HCEC 1CT (cell line): ENCODE measurements around the gene MMEL1.
"Not testable (repeated sequence)": the region's sequence is repeated elsewhere in the genome, so short reads cannot be mapped to it uniquely, and the experiment has no call there.

ENCODE experiments used
- DNase-seq: peaks from one replicate; pipeline ENCODE4 v3.0.0-alpha.2; 2017

MMEL1 gene

DNA sequence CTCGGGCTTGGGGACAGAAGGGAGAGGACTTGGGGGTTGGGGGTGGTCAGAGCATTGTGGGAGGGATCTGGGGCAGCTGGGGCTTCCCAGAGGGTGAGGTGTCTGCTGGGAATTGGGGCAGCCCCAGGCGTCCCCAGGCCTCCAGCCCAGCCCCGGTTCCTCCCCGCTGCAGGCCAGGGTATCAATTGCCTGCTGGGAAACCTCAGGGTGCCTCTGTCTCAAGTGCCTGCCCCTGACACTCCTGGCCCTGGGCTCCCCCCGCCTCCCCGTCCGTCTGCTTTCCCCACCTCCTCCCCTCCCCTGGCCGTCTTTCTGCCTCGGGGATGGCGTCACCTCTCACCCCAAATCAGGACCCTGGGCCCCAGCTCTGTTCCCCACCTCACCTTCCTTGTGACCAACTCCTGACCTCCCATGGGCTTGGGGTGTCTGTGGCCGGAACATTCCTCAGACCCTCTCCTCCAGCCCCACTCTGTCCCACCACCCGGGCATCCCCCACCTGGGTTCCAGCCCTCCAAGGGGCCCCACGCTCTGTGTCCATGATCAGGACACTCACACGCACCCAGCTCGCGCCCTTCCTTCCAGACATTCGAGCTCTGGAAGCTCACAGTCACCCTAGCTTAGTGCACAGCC lies 64.5 kb downstream of the MMEL1 start:
- not testable (repeated sequence) for DNase-seq

- DNase-seq, result no peak
These were observed 65.6 kb downstream of the MMEL1 start for GRCh38 chr1:2567083-2567679.

GRCh38 chr1:2566101-2567045 lies 66.4 kb downstream of the MMEL1 start:
- no peak for DNase-seq

- no peak for DNase-seq
These were observed 67.9 kb downstream of the MMEL1 start for GRCh38 chr1:2564815-2565374.

DNA sequence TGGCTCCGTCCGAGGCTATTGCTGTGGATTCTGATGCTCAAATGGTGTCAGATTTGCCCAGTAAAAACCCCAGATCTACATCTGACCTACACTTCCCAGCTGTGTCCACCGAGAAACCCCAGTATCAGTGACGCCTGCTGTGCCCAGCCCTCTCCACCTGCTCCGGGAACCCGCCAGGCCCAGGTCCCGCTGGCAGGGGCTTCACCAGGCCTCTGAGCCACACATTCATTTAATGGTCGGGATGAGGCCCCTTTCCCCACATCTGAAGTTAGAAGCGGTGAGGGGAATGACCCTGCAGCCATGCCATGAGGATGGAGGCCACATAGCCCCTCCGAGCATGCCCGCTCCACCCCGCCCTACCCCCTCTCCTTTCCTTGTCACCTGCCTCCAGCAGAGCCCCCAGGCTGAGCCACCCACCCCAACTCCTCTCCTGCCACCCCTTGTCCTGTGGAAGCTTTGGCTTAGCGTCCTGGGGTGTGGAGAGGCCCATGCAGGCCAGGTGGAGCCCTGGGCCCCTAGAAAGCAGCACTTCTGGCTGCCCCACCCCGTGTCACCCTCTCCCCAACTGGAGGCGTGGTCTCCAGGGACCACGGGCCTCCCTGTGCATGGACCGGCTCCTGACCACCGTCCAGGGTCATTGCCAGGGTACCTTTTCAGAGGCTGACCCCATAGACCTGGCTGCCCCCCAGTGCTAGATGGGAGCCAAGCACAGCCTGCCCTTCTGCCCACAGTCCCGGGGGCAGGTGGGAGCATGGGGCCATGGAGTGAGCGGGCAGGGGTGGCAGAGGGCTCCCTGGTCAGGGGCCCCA lies 68.6 kb downstream of the MMEL1 start:
- DNase-seq, result no peak

DNA sequence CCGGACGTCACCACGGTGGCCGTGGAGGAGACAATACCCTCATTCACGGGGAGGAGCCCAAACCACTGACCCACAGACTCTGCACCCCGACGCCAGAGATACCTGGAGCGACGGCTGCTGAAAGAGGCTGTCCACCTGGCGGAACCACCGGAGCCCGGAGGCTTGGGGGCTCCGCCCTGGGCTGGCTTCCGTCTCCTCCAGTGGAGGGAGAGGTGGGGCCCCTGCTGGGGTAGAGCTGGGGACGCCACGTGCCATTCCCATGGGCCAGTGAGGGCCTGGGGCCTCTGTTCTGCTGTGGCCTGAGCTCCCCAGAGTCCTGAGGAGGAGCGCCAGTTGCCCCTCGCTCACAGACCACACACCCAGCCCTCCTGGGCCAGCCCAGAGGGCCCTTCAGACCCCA lies 69.6 kb downstream of the MMEL1 start:
- no peak for DNase-seq

- no peak for DNase-seq
These were observed 70.6 kb downstream of the MMEL1 start for GRCh38 chr1:2561898-2562895.

- DNase-seq, result no peak
These were observed 71.4 kb downstream of the MMEL1 start for GRCh38 chr1:2561446-2561845.

DNA sequence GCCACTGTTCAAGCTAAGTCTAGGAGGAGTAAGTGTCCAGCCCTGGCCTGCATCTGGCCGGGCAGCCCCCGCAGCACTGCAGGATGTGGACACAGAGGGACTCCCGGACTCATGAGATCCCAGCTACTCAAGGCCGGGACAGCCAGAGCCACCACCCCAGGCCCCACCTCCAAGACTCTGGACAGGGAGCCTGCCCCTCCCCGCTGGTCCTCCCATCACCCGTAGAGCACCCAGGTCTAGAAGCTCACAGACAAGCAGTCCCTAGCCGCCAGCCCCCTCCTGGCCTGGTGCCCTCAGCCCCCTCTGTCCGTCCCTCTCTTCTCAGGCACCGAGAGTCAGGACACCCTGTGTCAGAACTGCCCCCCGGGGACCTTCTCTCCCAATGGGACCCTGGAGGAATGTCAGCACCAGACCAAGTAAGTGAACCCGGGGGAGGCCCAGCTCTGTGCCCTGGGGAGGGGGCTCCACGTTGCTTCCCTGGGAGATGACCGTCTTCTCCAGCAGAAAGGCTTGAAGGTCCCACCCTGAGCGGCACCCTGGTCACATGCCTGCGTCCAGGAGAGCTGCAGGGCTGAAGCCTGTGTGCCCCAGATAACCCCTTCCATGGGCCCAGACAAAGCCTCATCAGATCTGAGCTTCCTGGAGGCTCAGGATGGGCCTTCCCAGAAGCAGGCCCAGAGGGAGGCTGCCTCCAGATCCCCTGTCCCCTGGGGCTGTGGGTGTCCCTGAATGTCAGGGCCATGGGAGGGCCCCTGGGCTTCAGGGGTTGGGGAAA lies 72.3 kb downstream of the MMEL1 start:
- DNase-seq, result no peak

DNA sequence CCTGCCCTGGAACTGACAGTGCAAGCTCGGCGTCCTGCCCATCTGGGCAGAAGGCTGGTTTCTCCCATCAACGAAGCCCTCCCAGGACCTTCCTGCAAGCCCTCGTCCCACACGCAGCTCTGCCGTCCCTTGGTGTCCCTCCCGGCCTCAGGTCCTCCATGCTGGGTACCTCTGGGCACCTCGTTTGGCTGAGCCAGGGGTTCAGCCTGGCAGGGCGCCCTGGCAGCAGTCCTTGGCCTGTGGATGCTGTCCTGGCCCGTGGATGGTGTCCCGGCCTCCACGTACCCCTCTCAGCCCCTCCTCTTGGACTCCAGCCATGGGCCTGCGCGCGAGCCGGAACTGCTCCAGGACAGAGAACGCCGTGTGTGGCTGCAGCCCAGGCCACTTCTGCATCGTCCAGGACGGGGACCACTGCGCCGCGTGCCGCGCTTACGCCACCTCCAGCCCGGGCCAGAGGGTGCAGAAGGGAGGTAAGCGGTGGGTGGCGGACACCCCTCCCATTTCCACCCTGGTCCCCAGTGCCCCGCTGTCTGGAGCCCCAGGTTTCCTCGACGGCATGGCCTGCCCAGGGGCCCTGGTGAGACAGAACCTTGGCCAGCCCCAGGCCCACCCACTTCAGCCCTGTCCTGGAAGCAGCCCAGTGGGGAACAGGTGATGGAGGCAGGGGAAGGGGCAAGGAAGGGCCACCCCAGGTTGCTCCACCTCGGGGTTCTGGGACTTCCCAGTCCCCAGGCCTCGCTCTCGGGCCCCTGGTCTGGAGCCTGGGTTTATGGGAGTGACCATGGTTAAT lies 73.1 kb downstream of the MMEL1 start:
- DNase-seq, result no peak

DNA sequence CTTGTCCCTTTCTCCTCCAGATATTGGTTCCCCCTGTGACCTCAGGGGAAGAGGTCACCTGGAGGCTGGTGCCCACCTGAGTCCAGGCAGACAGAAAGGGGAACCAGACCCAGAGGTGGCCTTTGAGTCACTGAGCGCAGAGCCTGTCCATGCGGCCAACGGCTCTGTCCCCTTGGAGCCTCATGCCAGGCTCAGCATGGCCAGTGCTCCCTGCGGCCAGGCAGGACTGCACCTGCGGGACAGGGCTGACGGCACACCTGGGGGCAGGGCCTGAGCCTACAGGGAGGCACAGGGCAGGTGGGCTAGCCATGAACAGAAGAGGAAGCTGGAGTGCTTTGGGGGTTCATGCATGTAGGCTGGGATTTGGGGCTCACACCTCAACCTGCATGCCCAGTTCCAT lies 74.0 kb downstream of the MMEL1 start:
- no peak for DNase-seq

DNA sequence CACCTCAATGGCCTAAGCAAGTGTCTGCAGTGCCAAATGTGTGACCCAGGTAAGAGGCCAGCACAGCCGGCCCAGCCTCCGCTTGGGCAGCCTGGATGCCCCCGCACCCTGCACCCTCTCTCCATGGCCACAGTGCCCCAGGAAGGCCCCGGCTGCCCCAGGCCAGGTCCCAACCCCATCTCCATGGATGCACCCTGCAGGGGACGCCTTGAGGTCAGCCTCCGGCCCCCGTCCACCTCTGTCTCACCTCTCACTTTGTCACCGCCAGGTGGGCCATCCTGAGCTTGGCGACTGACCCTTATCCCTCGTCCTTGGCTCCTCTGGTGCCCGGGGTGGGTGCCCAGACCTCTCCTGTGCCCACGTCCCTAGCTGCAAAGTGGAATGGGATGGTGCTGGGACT lies 74.4 kb downstream of the MMEL1 start:
- no peak for DNase-seq

DNA sequence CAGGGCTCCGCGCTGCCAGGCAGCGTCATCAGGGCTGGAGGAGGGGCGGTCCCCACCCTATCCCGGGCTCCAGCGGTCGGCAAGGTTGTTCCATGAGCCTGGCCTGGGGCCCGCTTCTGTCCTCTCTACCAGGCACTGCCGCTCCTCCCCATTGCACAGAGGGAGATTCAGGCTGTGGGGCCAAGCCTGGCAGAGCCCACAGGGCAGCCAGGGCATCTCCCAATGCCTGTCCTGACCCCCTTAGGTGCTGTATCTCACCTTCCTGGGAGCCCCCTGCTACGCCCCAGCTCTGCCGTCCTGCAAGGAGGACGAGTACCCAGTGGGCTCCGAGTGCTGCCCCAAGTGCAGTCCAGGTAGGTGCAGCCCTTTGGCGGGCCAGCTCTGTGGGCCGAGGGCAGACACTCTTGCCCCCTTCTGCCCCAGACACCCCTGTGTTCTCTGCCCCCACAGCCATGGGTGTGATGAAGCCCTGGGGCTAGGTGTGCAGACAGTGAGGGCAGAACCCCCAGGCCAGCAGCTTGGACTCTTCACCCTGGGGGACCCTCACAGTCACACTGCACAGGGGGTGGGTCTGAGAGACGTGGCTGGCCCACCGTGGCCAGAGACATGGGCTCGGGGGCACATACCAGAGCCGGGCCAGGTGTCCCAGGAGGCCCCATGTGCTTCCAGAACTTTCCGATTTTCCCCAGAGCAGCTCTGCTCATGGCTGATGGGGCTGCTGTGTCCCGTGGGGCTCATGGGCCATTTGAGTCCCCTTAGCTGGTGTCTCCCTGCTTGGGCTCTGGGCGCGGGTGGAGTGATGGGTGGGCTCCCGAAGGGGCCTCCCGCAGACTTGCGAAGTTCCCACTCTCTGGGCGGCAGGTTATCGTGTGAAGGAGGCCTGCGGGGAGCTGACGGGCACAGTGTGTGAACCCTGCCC lies 75.1 kb downstream of the MMEL1 start:
- no peak for DNase-seq

DNA sequence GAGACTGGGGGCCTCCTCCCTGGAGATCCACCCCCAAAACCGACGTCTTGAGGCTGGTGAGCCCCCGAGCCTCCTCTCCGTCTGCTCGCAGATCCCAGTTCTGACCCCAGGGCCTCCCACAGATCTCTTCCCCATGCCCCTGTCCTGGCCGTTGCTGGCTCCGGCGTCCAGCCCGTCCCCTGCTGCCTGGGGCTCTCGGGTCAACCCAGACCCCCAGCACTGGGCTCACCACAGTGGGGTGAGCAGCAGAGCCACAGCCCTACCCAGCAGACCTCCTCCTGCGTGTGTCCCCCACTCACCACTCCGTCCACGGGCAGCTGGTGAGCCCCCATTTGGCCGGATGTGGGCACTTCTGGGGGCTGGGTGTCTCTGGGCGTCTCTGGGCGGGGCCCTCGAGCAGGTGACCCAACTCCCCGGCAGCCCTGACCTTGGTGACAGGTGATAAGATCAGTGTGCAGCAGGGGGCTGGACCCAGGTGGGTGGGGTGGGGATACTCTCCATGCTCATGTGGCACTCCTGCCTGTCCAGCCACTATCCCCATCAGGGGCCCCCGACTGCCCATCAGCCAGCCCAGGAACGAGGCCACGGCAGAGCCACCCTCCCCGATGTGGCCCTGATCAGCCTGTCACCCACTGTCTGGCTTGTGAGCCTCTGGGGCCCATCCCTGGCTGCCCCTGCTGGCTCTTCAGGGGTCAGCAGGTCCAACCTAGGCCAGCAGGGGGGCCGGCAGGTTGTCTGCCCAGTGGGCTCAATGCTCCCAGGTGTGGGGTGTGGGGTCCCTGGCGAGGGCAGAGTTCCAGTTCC lies 75.9 kb downstream of the MMEL1 start:
- DNase-seq, result no peak

- DNase-seq, result peak; percentile 22
These were observed 76.5 kb downstream of the MMEL1 start, which contains the start of gene TNFRSF14 for GRCh38 chr1:2556277-2556677. TSS of gene TNFRSF14 (plus strand) at chr1:2556371. CDS start at chr1:2556665, 294 bp downstream.

DNA sequence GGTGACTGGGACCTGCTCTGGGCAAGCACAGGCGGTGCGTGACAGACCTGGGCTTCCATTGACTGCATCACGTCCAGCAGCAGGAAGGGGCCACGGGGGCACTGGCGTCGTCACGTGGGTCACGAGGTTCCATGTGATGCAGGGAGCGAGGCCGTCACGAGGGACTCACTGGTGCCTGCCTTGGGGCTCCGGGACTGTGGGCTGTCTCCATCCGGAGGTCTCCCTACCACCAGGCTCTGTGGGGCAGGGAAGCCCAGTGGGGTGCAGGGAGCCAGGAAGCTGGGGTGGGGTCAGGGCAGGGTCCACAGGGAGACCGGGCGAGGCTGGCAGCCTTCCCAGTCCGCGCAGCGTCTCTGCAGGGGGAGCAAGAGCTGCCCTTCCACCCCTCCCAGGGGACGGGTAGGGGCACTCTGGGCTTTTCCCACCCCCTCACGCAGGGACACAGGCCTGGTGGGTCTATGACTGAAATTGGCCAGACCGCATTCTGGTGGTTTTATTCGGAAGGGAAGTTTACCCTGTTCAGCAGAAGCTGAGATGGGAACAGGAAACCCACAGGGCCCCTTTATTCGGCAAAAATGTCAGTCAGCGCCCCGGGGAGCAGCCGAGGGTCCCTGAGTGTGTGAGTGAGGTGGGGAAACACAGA lies 77.1 kb downstream of the MMEL1 start:
- DNase-seq, result no peak
